HCT116 (cell line): ENCODE results near the gene ZSWIM6. TPM values are rescaled to one million over a fixed set of nuclear protein-coding genes. Genes with fewer than 3 reads are reported as not detected.

Source experiments
- ATAC-seq: fragments of 200-7000 bp; cut with Tn5 transposase; 2 replicates; pipeline ENCODE4 v1.9.1; 2020; ENCODE audit warnings: mild to moderate bottlenecking, moderate library complexity
- BruUV-seq: library from RNA; stranded (reverse); fragments of 400-500 nt; replicated peaks from 2 replicates; lab custom pipeline; 2021; lab: Mats Ljungman, UMichigan
- CTCF ChIA-PET: fragments of 300-600 bp; sonication (Branson Sonifier 250); formaldehyde crosslinking; loops from one replicate; lab custom pipeline; 2021; ENCODE audit warnings: antibody characterized with exemption; lab: Charles Lee
- POLR2A ChIA-PET: fragments of 300-600, 350-600 bp; sonication (Branson Sonifier 250); formaldehyde crosslinking; loops from one replicate; lab custom pipeline; 2021; ENCODE audit warnings: antibody characterized with exemption; lab: Charles Lee
- RAD21 ChIA-PET, 2 experiments: fragments of 300-600 bp; sonication (Branson Sonifier 250); formaldehyde crosslinking; loops; one replicate each; lab custom pipeline; 2023; ENCODE audit warnings: low total read pairs in 2 of 2; ENCODE audit not compliant: uncharacterized antibody in 2 of 2, unreplicated experiment in 2 of 2, low non-redundant PET in 1 of 2; lab: Charles Lee
- DNase-seq: peaks from one replicate; pipeline ENCODE4 v3.0.0-alpha.2; 2010; ENCODE audit warnings: low read depth, low spot score
- H2AFZ ChIP-seq: fragments of 200-600 bp; shearing (Covaris generic), sonication (generic); 2 replicates; pipeline ENCODE4 v1.6.1; 2017; ENCODE audit warnings: low read depth, mixed run types, mixed read lengths, antibody characterized with exemption, low read length; ENCODE audit not compliant: poor library complexity, severe bottlenecking
- H3K27ac ChIP-seq: 2 replicates; pipeline ENCODE4 v1.5.1; 2012; ENCODE audit warnings: low read depth, low read length
- H3K27me3 ChIP-seq: fragments of 200-600 bp; sonication (generic); 2 replicates; pipeline ENCODE4 v1.6.1; 2016; ENCODE audit warnings: mixed run types, low read length, mixed read lengths; ENCODE audit not compliant: insufficient read depth
- H3K36me3 ChIP-seq, 2 experiments: fragments of 200-500 bp in 1 of 2; fragments of 200-600 bp in 1 of 2; sonication (Bioruptor generic) in 1 of 2; sonication (generic) in 1 of 2; 2 replicates each; pipeline versions ENCODE4 v1.5.1 to v1.6.1; 2014 to 2016; ENCODE audit warnings: low read length in 2 of 2, inconsistent platforms in 1 of 2, mixed read lengths in 1 of 2, mixed run types in 1 of 2; ENCODE audit not compliant: insufficient read depth in 2 of 2, control insufficient read depth in 1 of 2
- H3K4me1 ChIP-seq, 2 experiments: fragments of 200-600 bp in 1 of 2; sonication (generic) in 1 of 2; 2 replicates each; pipeline versions ENCODE4 v1.5.1 to v1.6.1; 2012 to 2017; ENCODE audit warnings: low read length in 2 of 2, inconsistent platforms in 1 of 2, mild to moderate bottlenecking in 1 of 2, mixed read lengths in 1 of 2, mixed run types in 1 of 2, moderate library complexity in 1 of 2; ENCODE audit not compliant: insufficient read depth in 2 of 2, control insufficient read depth in 1 of 2
- H3K4me2 ChIP-seq: fragments of 200-600 bp; sonication (generic); 2 replicates; pipeline ENCODE4 v1.6.1; 2017; ENCODE audit warnings: mixed run types, low read length, mixed read lengths
- H3K4me3 ChIP-seq, 2 experiments: fragments of 200-600 bp in 1 of 2; sonication (generic) in 1 of 2; replicated peaks in 1 of 2; 2 replicates each; pipeline ENCODE4 v1.5.1; 2011 to 2016; ENCODE audit warnings: low read length in 2 of 2, control low read depth in 1 of 2, low read depth in 1 of 2, mild to moderate bottlenecking in 1 of 2, mixed read lengths in 1 of 2, mixed run types in 1 of 2
- H3K79me2 ChIP-seq: fragments of 200-600 bp; sonication (generic); 2 replicates; pipeline ENCODE4 v1.6.1; 2017; ENCODE audit warnings: mild to moderate bottlenecking, mixed run types, low read length, moderate library complexity, mixed read lengths; ENCODE audit not compliant: insufficient read depth
- H3K9ac ChIP-seq: fragments of 200-600 bp; sonication (generic); 2 replicates; pipeline ENCODE4 v1.6.1; 2016; ENCODE audit warnings: low read length, mixed read lengths
- H3K9me2 ChIP-seq: fragments of 200-600 bp; sonication (generic), shearing (Covaris generic); 2 replicates; pipeline ENCODE4 v1.6.1; 2017; ENCODE audit warnings: mixed run types, mild to moderate bottlenecking, moderate library complexity; ENCODE audit not compliant: insufficient read depth
- H3K9me3 ChIP-seq, 2 experiments: fragments of 200-500 bp in 1 of 2; fragments of 200-600 bp in 1 of 2; sonication (Bioruptor generic) in 1 of 2; sonication (generic) in 1 of 2; 2 replicates each; pipeline ENCODE4 v1.6.1; 2014 to 2017; ENCODE audit warnings: low read length in 2 of 2, mixed read lengths in 2 of 2, inconsistent platforms in 1 of 2, low read depth in 1 of 2, mild to moderate bottlenecking in 1 of 2, mixed run types in 1 of 2, moderate library complexity in 1 of 2; ENCODE audit not compliant: control insufficient read depth in 1 of 2, insufficient read depth in 1 of 2
- H4K20me1 ChIP-seq: fragments of 200-600 bp; sonication (generic), shearing (Covaris generic); 2 replicates; pipeline ENCODE4 v1.6.1; 2017; ENCODE audit warnings: mixed run types, mild to moderate bottlenecking, moderate library complexity; ENCODE audit not compliant: insufficient read depth
- ATF3 ChIP-seq: IDR thresholded peaks from 2 replicates; pipeline ENCODE4 v1.6.1; 2012
- CBX3 ChIP-seq: IDR thresholded peaks from 2 replicates; pipeline ENCODE4 v1.6.1; 2012; ENCODE audit warnings: low read depth
- EZH2 ChIP-seq: fragments of 200-600 bp; sonication (generic); IDR thresholded peaks from 2 replicates; pipeline ENCODE4 v1.6.1; 2017; ENCODE audit warnings: antibody characterized with exemption, mixed run types
- JUND ChIP-seq: IDR thresholded peaks from 2 replicates; pipeline ENCODE4 v1.6.1; 2012
- MAX ChIP-seq: IDR thresholded peaks from 2 replicates; pipeline ENCODE4 v1.6.1; 2012
- POLR2AphosphoS5 ChIP-seq: IDR thresholded peaks from 2 replicates; pipeline ENCODE4 v1.6.1; 2011; ENCODE audit warnings: mild to moderate bottlenecking, low read depth, low read length, moderate library complexity
- REST ChIP-seq: IDR thresholded peaks from 2 replicates; pipeline ENCODE4 v1.6.1; 2012; ENCODE audit warnings: low read depth
- ZNF274 ChIP-seq: fragments of 200-500 bp; sonication (Bioruptor generic); IDR thresholded peaks from 2 replicates; pipeline ENCODE4 v1.6.1; 2014; ENCODE audit warnings: mild to moderate bottlenecking, low read depth, low read length, inconsistent platforms
- intact Hi-C: fragments of 100-400 bp; cut with micrococcal nuclease; formaldehyde crosslinking; loops from 2 replicates; pipeline ENCODE4 v1.10.0; 2022
- total RNA-seq: library from RNA; stranded (reverse); gene quantifications from one replicate; pipeline ENCODE4 v1.2.1, GENCODE V29; 2021; ENCODE audit not compliant: unreplicated experiment

Gene ZSWIM6
- total RNA-seq, 1 experiment from 2014 or later = 7.4 TPM

DNA sequence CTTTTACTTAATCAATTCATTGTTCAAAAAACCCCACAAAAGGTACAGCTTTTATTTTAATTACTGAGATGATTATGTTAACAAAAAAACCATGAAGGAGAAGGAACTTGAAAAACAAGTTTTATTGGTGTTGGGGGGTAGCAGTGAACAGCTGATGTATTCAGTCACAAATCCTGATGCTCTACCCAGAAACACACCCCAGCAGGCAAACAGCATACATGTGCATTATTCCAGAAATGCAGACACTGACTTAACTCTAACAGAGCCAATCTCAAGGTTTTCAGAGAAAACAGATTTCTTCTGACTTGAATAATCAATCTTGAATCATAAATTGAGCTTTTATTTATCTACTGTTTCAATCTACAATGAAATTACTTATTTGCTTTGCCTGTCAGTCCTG lies 175.2 kb downstream of the ZSWIM6 start:
- no peak overlapping the region for H3K4me3 ChIP-seq
- RAD21 ChIA-PET = no interaction called here
- H2AFZ ChIP-seq = no peak overlapping the region
- TF ChIP-seq REST (no peak), CBX3 (no peak), MAX (no peak), ZNF274 (no peak), ATF3 (no peak), JUND (no peak), POLR2AphosphoS5 (no peak), EZH2 (no peak)
- H3K9ac ChIP-seq = no peak overlapping the region
- no peaks in the 10 kb centered on the region for H3K27me3 ChIP-seq
- H3K4me1 ChIP-seq = no peaks in the 10 kb centered on the region
- intact Hi-C loops = no loop called here
- no peaks in the 10 kb centered on the region for H3K79me2 ChIP-seq
- H3K27ac ChIP-seq = no peak overlapping the region
- CTCF ChIA-PET = interaction anchor here (1.0 kb wide), 2 partner anchors 151 to 261 kb away, joined by 3 read pairs; no protein-coding TSS in a partner anchor
- no peaks in the 10 kb centered on the region for H4K20me1 ChIP-seq
- ATAC-seq (no peak), DNase-seq (no peak)
- H3K36me3 ChIP-seq = no peaks in the 10 kb centered on the region
- H3K4me2 ChIP-seq = no peak overlapping the region
- POLR2A ChIA-PET = no interaction called here
- H3K9me3 ChIP-seq = no peaks in the 10 kb centered on the region
- no peaks in the 10 kb centered on the region for H3K9me2 ChIP-seq
- BruUV-seq = no TSS peak
